Natural killer cell (primary cell): Measurements from ENCODE around the gene GRIFIN. TPM values are rescaled to one million over a fixed set of nuclear protein-coding genes. Genes with fewer than 3 reads are reported as not detected.
A peak's percentile ranks its signal among the peaks of the same experiment; 100 is the strongest.

Source experiments
- ATAC-seq, 3 donors: fragments of 150-1000 bp in 2 of 3; fragments of 200-7000 bp in 1 of 3; cut with Tn5 transposase; 1 replicate in 1 of 3; 2 replicates in 2 of 3; pipeline ENCODE4 v1.10.0; 2021; ENCODE audit warnings: mild to moderate bottlenecking in 2 of 3, moderate library complexity in 2 of 3
- DNase-seq, 2 donors: peaks; one replicate each; pipeline versions ENCODE4 v3.0.0 to v3.0.0-alpha.2; 2013 to 2021; ENCODE audit warnings: mixed read lengths in 1 of 2
- H3K27ac ChIP-seq: one replicate; pipeline ENCODE4 v1.5.1; 2013; ENCODE audit warnings: mild to moderate bottlenecking, low read length
- H3K27me3 ChIP-seq: one replicate; pipeline ENCODE4 v1.6.1; 2013; ENCODE audit warnings: low read length; ENCODE audit not compliant: control insufficient read depth, insufficient read depth
- H3K36me3 ChIP-seq: one replicate; pipeline ENCODE4 v1.6.1; 2013; ENCODE audit warnings: low read length; ENCODE audit not compliant: control insufficient read depth, insufficient read depth
- H3K4me1 ChIP-seq: one replicate; pipeline ENCODE4 v1.6.1; 2013; ENCODE audit warnings: low read length; ENCODE audit not compliant: control insufficient read depth, insufficient read depth
- H3K4me3 ChIP-seq: one replicate; pipeline ENCODE4 v1.5.1; 2013; ENCODE audit warnings: low read length
- H3K9me3 ChIP-seq: one replicate; pipeline ENCODE4 v1.6.1; 2013; ENCODE audit warnings: low read length; ENCODE audit not compliant: control insufficient read depth, insufficient read depth
- H3K27ac Mint-ChIP-seq, 2 donors: one replicate each; pipeline ENCODE4 v1.8.0; 2022; ENCODE audit warnings: mild to moderate bottlenecking in 2 of 2, mixed read lengths in 2 of 2, moderate library complexity in 1 of 2
- H3K27me3 Mint-ChIP-seq, 2 donors: one replicate each; pipeline ENCODE4 v1.8.0; 2022; ENCODE audit warnings: low read depth in 2 of 2, mixed read lengths in 2 of 2
- H3K36me3 Mint-ChIP-seq: one replicate; pipeline ENCODE4 v1.8.0; 2022; ENCODE audit warnings: mixed read lengths
- H3K4me1 Mint-ChIP-seq, 2 donors: one replicate each; pipeline ENCODE4 v1.8.0; 2022; ENCODE audit warnings: mixed read lengths in 2 of 2
- H3K4me3 Mint-ChIP-seq: one replicate; pipeline ENCODE4 v1.8.0; 2022; ENCODE audit warnings: mild to moderate bottlenecking, moderate library complexity, mixed read lengths
- H3K9me3 Mint-ChIP-seq, 2 donors: one replicate each; pipeline ENCODE4 v1.8.0; 2022; ENCODE audit warnings: mixed read lengths in 2 of 2
- CTCF ChIP-seq: fragments of 200-600 bp; IDR thresholded peaks from one replicate; pipeline ENCODE4 v1.8.0; 2022; ENCODE audit warnings: antibody characterized with exemption
- WGBS: methylation state at CpG from one replicate; pipeline ENCODE4 v1.1.7; 2013; ENCODE audit warnings: missing lambda C conversion rate; ENCODE audit not compliant: insufficient coverage; 5-methylcytosine and 5-hydroxymethylcytosine counted together
- intact Hi-C: fragments of 100-400 bp; cut with micrococcal nuclease; formaldehyde crosslinking; loops from one replicate; pipeline ENCODE4 v1.14.2; 2022
- total RNA-seq, 4 donors: library from RNA; stranded (reverse); fragments of 120-200 nt in 1 of 4; gene quantifications; one replicate each; pipeline versions ENCODE4 v1.2.3 to v1.2.4, GENCODE V29; 2013 to 2022

GRIFIN gene
- total RNA-seq, 3 donors from 2014 or later (not counting 1 experiment from before 2014, with no cell fraction given): not detected

- intact Hi-C loops: loop anchor here (1.0 to 5.0 kb wide), 4 partner anchors 45 to 232 kb away; partner anchors contain the start of genes BRAT1 and IQCE
- Histone ChIP-seq H3K27ac (no peak overlapping the region), H3K4me1 (peaks cover 19% of the 10 kb centered on the region), H3K9me3 (peaks cover 2% of the 10 kb centered on the region), H3K36me3 (no peaks in the 10 kb centered on the region), H3K27me3 (no peaks in the 10 kb centered on the region), H3K4me3 (no peak overlapping the region)
- DNase-seq (peak; percentile 73 to 80), ATAC-seq (peak; percentile 93 to 98 (median 96))
- H3K27ac Mint-ChIP-seq: peak overlapping the region in 1 of 2 donors; percentile 33
- no peaks in the 10 kb centered on the region for H3K9me3 Mint-ChIP-seq
- WGBS: 25% methylated on average over 34 of the region's 34 CpGs
- peaks cover 0 to 18% of the 10 kb centered on the region in 2 donors for H3K4me1 Mint-ChIP-seq
- no peak overlapping the region for H3K4me3 Mint-ChIP-seq
- H3K27me3 Mint-ChIP-seq: peaks cover 0 to 3% of the 10 kb centered on the region in 2 donors
- no peaks in the 10 kb centered on the region for H3K36me3 Mint-ChIP-seq
- TF ChIP-seq CTCF: peak; percentile 80
These were observed 1.5 kb upstream of the GRIFIN start for GRCh38 chr7:2477447-2478398.

GRCh38 chr7:2476776-2477446 lies 713 bp upstream of the GRIFIN start:
- H3K4me3 Mint-ChIP-seq: peak overlapping the region; percentile 13
- ATAC-seq: no peak
- H3K36me3 Mint-ChIP-seq: no peaks in the 10 kb centered on the region

GRCh38 chr7:2475678-2476015 lies 551 bp downstream of the GRIFIN start:
- intact Hi-C loops: loop anchor here (5.0 kb wide), 3 partner anchors 47 to 207 kb away; partner anchors contain the start of genes BRAT1 and IQCE
- ATAC-seq (no peak), DNase-seq (no peak)
- H3K36me3 ChIP-seq: no peaks in the 10 kb centered on the region
- WGBS: 91% methylated on average over 16 of the region's 18 CpGs
- no peaks in the 10 kb centered on the region for H3K27me3 ChIP-seq
- H3K9me3 Mint-ChIP-seq: no peaks in the 10 kb centered on the region
- H3K4me1 Mint-ChIP-seq: peaks cover 0 to 18% of the 10 kb centered on the region in 2 donors
- peaks cover 19% of the 10 kb centered on the region for H3K4me1 ChIP-seq
- H3K4me3 Mint-ChIP-seq: no peak overlapping the region
- no peak overlapping the region for H3K4me3 ChIP-seq
- no peak overlapping the region for H3K27ac ChIP-seq
- H3K27me3 Mint-ChIP-seq: peaks cover 0 to 5% of the 10 kb centered on the region in 2 donors
- no peaks in the 10 kb centered on the region for H3K9me3 ChIP-seq
- no peak for TF ChIP-seq CTCF
- no peak overlapping the region for H3K27ac Mint-ChIP-seq
- no peaks in the 10 kb centered on the region for H3K36me3 Mint-ChIP-seq

More at GRCh38 chr7:2476776-2477446, 713 bp upstream of the GRIFIN start:
- Histone ChIP-seq H3K27me3 (no peaks in the 10 kb centered on the region), H3K36me3 (no peaks in the 10 kb centered on the region), H3K4me3 (no peak overlapping the region), H3K9me3 (no peaks in the 10 kb centered on the region), H3K27ac (no peak overlapping the region), H3K4me1 (peaks cover 19% of the 10 kb centered on the region)
- WGBS: 85% methylated on average over 25 of the region's 25 CpGs
- H3K9me3 Mint-ChIP-seq: no peaks in the 10 kb centered on the region
- no peak overlapping the region for H3K27ac Mint-ChIP-seq
- peaks cover 0 to 18% of the 10 kb centered on the region in 2 donors for H3K4me1 Mint-ChIP-seq
- DNase-seq: no peak
- peaks cover 0 to 3% of the 10 kb centered on the region in 2 donors for H3K27me3 Mint-ChIP-seq
- no peak for TF ChIP-seq CTCF
- intact Hi-C loops: loop anchor here (1.0 to 5.0 kb wide), 4 partner anchors 45 to 232 kb away; partner anchors contain the start of genes BRAT1 and IQCE
